ENCODE data around the gene ANOS1. TPM values are rescaled to one million over a fixed set of nuclear protein-coding genes. Genes with fewer than 3 reads are reported as not detected.
"Not testable (repeated sequence)": the region's sequence is repeated elsewhere in the genome, so short reads cannot be mapped to it uniquely, and the experiment has no call there.

Gene ANOS1
- total RNA-seq, 1 donor from 2014 or later: 0.17 TPM

DNA sequence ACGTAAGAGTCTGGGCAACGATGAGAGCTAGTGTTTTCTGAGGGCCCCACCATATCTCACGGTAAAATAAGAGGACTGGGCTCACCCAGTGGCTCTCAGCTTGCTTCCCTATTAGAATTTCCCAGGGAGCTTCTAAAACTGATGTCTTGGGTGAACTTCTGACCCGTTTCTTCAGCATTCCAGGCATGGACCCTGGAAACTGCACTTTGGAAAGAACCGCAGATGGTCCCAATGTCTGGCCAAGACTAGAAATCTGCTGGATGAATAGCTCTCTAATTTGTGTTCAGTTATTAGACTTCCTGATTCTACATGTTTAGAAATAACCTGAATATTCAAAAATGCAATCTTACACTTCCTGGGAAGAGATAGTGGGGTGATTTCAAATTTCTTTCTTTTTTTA is 127.8 kb downstream of the ANOS1 start:
- DNase-seq: no peak

DNA sequence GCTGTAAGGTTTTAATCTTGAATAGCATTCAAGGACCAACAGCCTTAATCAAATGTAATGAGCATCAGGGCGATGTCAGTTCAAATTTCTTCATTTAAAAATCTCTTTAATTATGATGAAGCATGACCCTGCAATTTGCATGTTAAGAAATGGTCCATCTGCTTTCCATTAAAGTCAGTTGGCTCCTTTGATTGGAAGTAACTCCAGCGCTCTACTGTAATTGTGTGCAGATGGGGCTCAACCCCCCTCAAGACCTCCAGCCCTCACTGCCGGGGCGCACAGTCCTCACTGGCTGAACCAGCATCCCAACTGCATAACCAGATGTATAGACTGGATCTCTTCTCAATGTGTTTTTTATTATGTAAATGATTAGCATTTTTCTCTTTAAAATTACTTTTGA is 140.4 kb downstream of the ANOS1 start:
- no peak for DNase-seq

- DNase-seq: no peak
Observed at GRCh38 chrX:8586953-8587352, 145.0 kb downstream of the ANOS1 start.

DNA sequence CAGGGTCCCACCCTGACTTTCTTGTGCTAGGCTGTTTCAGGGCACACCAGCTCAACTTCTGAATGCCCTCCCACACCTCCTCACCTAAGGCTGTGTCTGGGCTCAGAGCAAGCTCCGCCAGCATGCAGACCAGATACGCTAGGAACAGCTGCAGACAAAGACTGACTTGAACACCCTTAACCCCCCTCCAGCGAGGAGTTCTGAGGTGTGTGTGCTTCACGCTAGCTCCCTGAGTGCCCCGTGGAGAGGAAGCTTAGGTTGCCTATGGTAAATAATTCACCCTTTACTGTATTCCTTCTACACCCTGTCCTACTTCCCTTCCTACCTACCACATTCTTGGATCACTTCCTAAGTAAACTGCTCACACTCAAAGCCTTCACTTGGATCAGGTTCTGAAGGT is 152.3 kb downstream of the ANOS1 start:
- no peak for DNase-seq

DNA sequence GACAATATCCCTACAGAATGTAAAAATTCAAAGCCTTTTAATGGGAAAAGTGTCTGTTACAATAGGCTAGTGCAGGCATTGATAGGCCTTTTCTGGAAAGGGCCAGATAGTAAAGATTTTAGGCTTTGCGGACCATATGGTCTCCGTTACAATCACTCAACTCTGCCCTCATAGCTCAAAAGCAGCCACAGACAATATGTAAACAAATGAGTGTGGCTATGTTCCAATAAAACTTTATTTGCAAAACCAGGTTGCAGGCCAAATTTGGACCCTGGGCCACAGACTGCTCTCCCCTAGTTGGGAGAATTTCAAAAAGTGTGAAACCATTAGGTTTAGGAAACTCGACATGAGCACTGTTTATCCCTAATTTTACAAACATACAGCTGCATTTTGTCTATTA is 155.1 kb downstream of the ANOS1 start:
- DNase-seq: no peak

GRCh38 chrX:8565729-8566128 is 166.2 kb downstream of the ANOS1 start:
- no peak for DNase-seq

- no peak for DNase-seq
Observed at GRCh38 chrX:8548446-8548845, 183.5 kb downstream of the ANOS1 start.

- no peak for DNase-seq
Observed at GRCh38 chrX:8546715-8547114, 185.2 kb downstream of the ANOS1 start.

DNA sequence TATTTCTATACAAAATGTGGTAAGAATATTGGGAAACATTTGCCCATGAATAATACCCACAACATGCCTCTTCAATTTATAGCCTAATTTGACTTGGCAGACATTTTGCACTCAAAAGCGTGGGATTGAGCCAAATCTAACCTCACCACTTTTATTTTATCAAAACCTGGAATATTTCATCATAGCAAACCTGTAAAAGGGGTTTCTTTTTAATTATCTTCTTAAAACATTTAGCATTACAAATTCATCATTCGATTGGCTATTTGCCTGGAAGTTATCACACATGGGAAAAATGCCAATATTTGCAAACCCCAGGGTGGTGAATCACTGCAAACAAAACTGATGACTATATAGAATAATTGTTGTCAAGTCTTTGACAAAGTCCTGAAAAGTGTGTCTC is 211.1 kb downstream of the ANOS1 start:
- DNase-seq: no peak

DNA sequence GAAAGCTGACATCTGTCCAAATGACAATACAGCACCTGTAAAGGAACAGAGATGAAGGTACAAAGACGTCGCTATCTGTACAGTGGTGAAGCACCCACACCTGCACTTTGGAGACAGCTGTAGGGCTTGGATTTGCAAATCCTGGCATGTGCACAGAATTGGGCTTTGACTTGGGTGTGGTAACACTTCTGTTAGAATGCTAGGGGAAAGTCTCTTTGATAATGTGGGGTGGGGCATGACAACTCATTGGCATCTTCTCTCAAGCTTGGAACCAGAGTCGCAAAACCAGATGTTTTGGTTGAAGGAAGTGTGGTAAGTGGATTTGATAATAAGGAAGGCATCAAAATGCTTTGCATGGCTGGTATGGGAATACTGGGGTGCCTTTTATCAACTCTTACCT is 211.8 kb downstream of the ANOS1 start:
- no peak for DNase-seq

- DNase-seq: no peak
Observed at GRCh38 chrX:8504451-8504850, 227.5 kb downstream of the ANOS1 start.

- DNase-seq: not testable (repeated sequence)
Observed at GRCh38 chrX:8502101-8502500, 229.8 kb downstream of the ANOS1 start.

DNA sequence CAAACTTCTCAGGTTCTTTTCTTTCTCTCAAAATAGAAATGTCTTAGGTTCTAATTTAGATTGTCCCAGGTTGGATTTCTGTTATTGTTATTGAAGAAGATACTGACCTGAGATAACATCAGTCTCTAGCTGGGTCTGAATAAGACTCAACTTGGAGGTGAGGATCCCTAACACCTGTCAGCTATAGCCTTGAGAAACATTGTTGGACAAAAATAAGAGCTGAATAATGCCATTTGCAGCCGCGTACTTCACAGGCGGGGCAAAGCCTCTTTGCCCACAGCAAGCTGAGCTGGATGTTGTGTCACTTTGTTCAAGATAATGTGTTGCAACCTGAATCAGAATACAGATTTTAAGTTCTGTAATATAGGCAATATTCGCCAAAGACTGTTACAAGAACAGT is 231.7 kb downstream of the ANOS1 start:
- DNase-seq: no peak

GRCh38 chrX:8495036-8495435 is 236.9 kb downstream of the ANOS1 start:
- not testable (repeated sequence) for DNase-seq

DNA sequence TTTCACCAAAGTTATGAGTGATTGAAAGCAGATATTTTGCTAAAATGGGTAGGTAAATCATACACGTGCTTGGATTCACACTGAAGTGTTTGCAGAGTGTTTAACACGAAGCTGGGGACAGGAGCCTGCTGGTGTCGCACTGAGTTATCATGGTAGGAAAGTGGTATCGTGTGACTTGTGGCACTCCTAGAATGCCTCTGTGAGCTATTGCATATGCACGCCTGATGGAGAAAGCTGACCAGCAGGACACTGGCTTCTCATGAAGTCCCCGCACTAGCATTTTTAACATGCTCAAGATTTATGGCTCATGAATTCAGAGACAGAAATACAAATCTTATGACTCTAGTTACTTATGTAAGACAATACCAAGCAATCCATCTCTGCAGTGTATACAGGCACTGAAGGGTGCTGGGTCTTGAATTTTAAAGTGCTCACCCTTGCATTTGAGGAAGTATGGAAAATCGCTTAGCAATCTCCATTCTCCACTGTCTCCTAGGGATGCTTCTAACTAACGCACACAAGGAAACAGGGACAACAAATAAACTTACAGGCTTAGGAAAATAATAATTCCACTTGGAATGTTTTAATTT is 247.5 kb downstream of the ANOS1 start:
- DNase-seq: no peak

Other genes with a start within 250 kb of the ANOS1 start
- gene FAM9A, start 69.2 kb upstream of the ANOS1 start, total RNA-seq: not detected in 2 replicates

Measured in dermis blood vessel endothelial cell (primary cell).